B cell (primary cell): ENCODE measurements around the gene BARHL1. TPM values are rescaled to one million over a fixed set of nuclear protein-coding genes. Genes with fewer than 3 reads are reported as not detected.

ENCODE experiments used
- ATAC-seq: fragments of 200-7000 bp; cut with Tn5 transposase; one replicate; pipeline ENCODE4 v1.10.0; 2021; ENCODE audit warnings: low read depth, mild to moderate bottlenecking, moderate number of reproducible peaks, moderate library complexity
- CTCF ChIA-PET: fragments of 350-600 bp; sonication (Branson Sonifier 250); formaldehyde crosslinking; loops from one replicate; lab custom pipeline; 2021; ENCODE audit warnings: antibody characterized with exemption, inconsistent platforms; lab: Charles Lee
- POLR2A ChIA-PET: fragments of 350-600 bp; sonication (Branson Sonifier 250); formaldehyde crosslinking; loops from one replicate; lab custom pipeline; 2021; ENCODE audit warnings: antibody characterized with exemption; lab: Charles Lee
- DNase-seq: peaks from one replicate; pipeline ENCODE4 v3.0.0; 2013
- H2AFZ ChIP-seq: 2 replicates; pipeline ENCODE4 v1.6.1; 2012; ENCODE audit warnings: mild to moderate bottlenecking, low read depth, low read length; ENCODE audit not compliant: insufficient read depth, poor library complexity, severe bottlenecking
- H3K27ac ChIP-seq, 2 donors: 1 replicate in 1 of 2; 2 replicates in 1 of 2; pipeline ENCODE4 v1.5.1; 2012 to 2013; ENCODE audit warnings: low read length in 2 of 2, mild to moderate bottlenecking in 2 of 2, moderate library complexity in 1 of 2
- H3K27me3 ChIP-seq, 4 experiments: fragments of 200-600 bp in 1 of 4; sonication (generic) in 1 of 4; replicated peaks in 1 of 4; 1 replicate in 2 of 4; 2 replicates in 2 of 4; pipeline versions ENCODE4 v1.6.1 to v1.7.0; 2013 to 2016; ENCODE audit warnings: low read length in 3 of 4, mild to moderate bottlenecking in 2 of 4, mixed read lengths in 1 of 4, moderate library complexity in 1 of 4; ENCODE audit not compliant: insufficient read depth in 4 of 4, control insufficient read depth in 3 of 4; ENCODE audit errors: control extremely low read depth in 1 of 4
- H3K36me3 ChIP-seq, 2 experiments: replicated peaks in 1 of 2; 1 replicate in 1 of 2; 2 replicates in 1 of 2; pipeline versions ENCODE4 v1.6.1 to v1.7.1; 2013; ENCODE audit warnings: low read length in 1 of 2; ENCODE audit not compliant: insufficient read depth in 2 of 2, control insufficient read depth in 1 of 2; ENCODE audit errors: control extremely low read depth in 1 of 2, extremely low read depth in 1 of 2
- H3K4me1 ChIP-seq, 2 donors: fragments of 200-600 bp in 1 of 2; sonication (generic) in 1 of 2; 1 replicate in 1 of 2; 2 replicates in 1 of 2; pipeline versions ENCODE4 v1.5.1 to v1.6.1; 2013 to 2017; ENCODE audit warnings: low read length in 2 of 2; ENCODE audit not compliant: control insufficient read depth in 2 of 2, insufficient read depth in 2 of 2
- H3K4me2 ChIP-seq: replicated peaks from 2 replicates; pipeline ENCODE3; 2012; ENCODE audit warnings: mild to moderate bottlenecking, low read depth, low read length; ENCODE audit not compliant: poor library complexity, severe bottlenecking
- H3K4me3 ChIP-seq, 5 experiments: fragments of 200-600 bp in 1 of 5; sonication (generic) in 1 of 5; 1 replicate in 3 of 5; 2 replicates in 2 of 5; pipeline versions ENCODE4 v1.5.1 to v1.7.0; 2011 to 2016; ENCODE audit warnings: low read length in 4 of 5, mild to moderate bottlenecking in 4 of 5, low read depth in 2 of 5, control low read depth in 1 of 5, moderate library complexity in 1 of 5; ENCODE audit not compliant: insufficient read depth in 1 of 5; ENCODE audit errors: control extremely low read depth in 1 of 5, extremely low read depth in 1 of 5
- H3K79me2 ChIP-seq: fragments of 200-600 bp; sonication (generic); one replicate; pipeline ENCODE4 v1.6.0; 2016; ENCODE audit warnings: low read length; ENCODE audit not compliant: control insufficient read depth, insufficient read depth
- H3K9ac ChIP-seq: fragments of 200-600 bp; sonication (generic); 2 replicates; pipeline ENCODE4 v1.6.1; 2017; ENCODE audit warnings: mild to moderate bottlenecking, low read length, moderate library complexity
- H3K9me3 ChIP-seq, 3 donors: one replicate each; pipeline versions ENCODE4 v1.6.1 to v1.7.1; 2013; ENCODE audit warnings: low read length in 2 of 3; ENCODE audit not compliant: control insufficient read depth in 2 of 3, insufficient read depth in 1 of 3; ENCODE audit errors: control extremely low read depth in 1 of 3
- H4K20me1 ChIP-seq: 2 replicates; pipeline ENCODE4 v1.6.0; 2012; ENCODE audit warnings: mild to moderate bottlenecking, low read length; ENCODE audit not compliant: insufficient read depth, control insufficient read depth, poor library complexity, severe bottlenecking
- H3K27ac Mint-ChIP-seq: one replicate; pipeline ENCODE4 v1.8.0; 2021; ENCODE audit warnings: mixed read lengths
- H3K27me3 Mint-ChIP-seq: one replicate; pipeline ENCODE4 v1.8.0; 2021; ENCODE audit warnings: mixed read lengths
- H3K4me1 Mint-ChIP-seq: one replicate; pipeline ENCODE4 v1.8.0; 2021; ENCODE audit warnings: mixed read lengths
- H3K4me3 Mint-ChIP-seq: one replicate; pipeline ENCODE4 v1.8.0; 2021; ENCODE audit warnings: mixed read lengths
- H3K9me3 Mint-ChIP-seq: one replicate; pipeline ENCODE4 v1.8.0; 2022; ENCODE audit warnings: mixed read lengths; ENCODE audit not compliant: insufficient read depth
- CTCF ChIP-seq: fragments of 200-600 bp; IDR thresholded peaks from one replicate; pipeline ENCODE4 v1.8.0; 2022; ENCODE audit warnings: antibody characterized with exemption, mild to moderate bottlenecking
- EZH2 ChIP-seq: IDR thresholded peaks from 2 replicates; pipeline ENCODE4 v1.6.1; 2012; ENCODE audit warnings: borderline replicate concordance, low read depth, mild to moderate bottlenecking, moderate library complexity, low read length; ENCODE audit not compliant: insufficient read depth, poor library complexity, severe bottlenecking
- WGBS: methylation state at CpG from one replicate; pipeline ENCODE4 v1.1.5; 2013; ENCODE audit warnings: missing lambda C conversion rate; ENCODE audit not compliant: insufficient coverage; 5-methylcytosine and 5-hydroxymethylcytosine counted together
- intact Hi-C: fragments of 100-400 bp; cut with micrococcal nuclease; formaldehyde crosslinking; loops from one replicate; pipeline ENCODE4 v1.10.0; 2022
- polyA plus RNA-seq: library from polyadenylated mRNA; depleted of rRNA; stranded (reverse); fragments of >200 nt; gene quantifications from 2 replicates; pipeline ENCODE4 v1.2.3, GENCODE V29; 2012
- total RNA-seq, 2 donors: library from RNA; stranded (reverse); fragments of 120-200 nt in 1 of 2; gene quantifications; 1 replicate in 1 of 2; 2 replicates in 1 of 2; pipeline versions ENCODE4 v1.2.3 to v1.2.4, GENCODE V29; 2013 to 2022

The BARHL1 gene
- total and polyA plus RNA-seq, 2 donors (not counting 1 experiment from before 2014, with no cell fraction given): not detected

GRCh38 chr9:132556714-132557113 is 25.7 kb upstream of the BARHL1 start:
- TF ChIP-seq EZH2: no peak
- no peak for TF ChIP-seq CTCF
- ATAC-seq (no peak), DNase-seq (no peak)
- ChIA-PET POLR2A (no interaction called here), CTCF (no interaction called here)
- Mint-ChIP-seq H3K27me3 (peaks cover 30% of the 10 kb centered on the region), H3K4me1 (no peaks in the 10 kb centered on the region), H3K4me3 (no peak overlapping the region), H3K9me3 (peaks cover 2% of the 10 kb centered on the region), H3K27ac (no peak overlapping the region)
- no peaks in the 10 kb centered on the region for H3K79me2 ChIP-seq
- no peak overlapping the region for H3K27ac ChIP-seq
- no peak overlapping the region for H3K4me3 ChIP-seq
- no peak overlapping the region for H2AFZ ChIP-seq
- H3K36me3 ChIP-seq: no peaks in the 10 kb centered on the region
- H3K9me3 ChIP-seq: peaks cover 0 to 5% (median 0%) of the 10 kb centered on the region in 3 donors
- H3K4me1 ChIP-seq: no peaks in the 10 kb centered on the region
- no peaks in the 10 kb centered on the region for H4K20me1 ChIP-seq
- intact Hi-C loops: no loop called here
- peaks cover 0 to 2% (median 0%) of the 10 kb centered on the region in 4 experiments for H3K27me3 ChIP-seq
- H3K4me2 ChIP-seq: no peak overlapping the region
- H3K9ac ChIP-seq: no peak overlapping the region
- 85% methylated on average over 26 of the region's 26 CpGs for WGBS

GRCh38 chr9:132557159-132557558 is 25.2 kb upstream of the BARHL1 start:
- H3K9me3 Mint-ChIP-seq: peaks cover 2% of the 10 kb centered on the region
- TF ChIP-seq EZH2 (no peak), CTCF (no peak)
- no peaks in the 10 kb centered on the region for H3K4me1 ChIP-seq
- no peaks in the 10 kb centered on the region for H3K79me2 ChIP-seq
- WGBS: 91% methylated on average over 15 of the region's 15 CpGs
- DNase-seq (no peak), ATAC-seq (no peak)
- no peak overlapping the region for H3K4me2 ChIP-seq
- no peak overlapping the region for H2AFZ ChIP-seq
- H3K27me3 Mint-ChIP-seq: peaks cover 31% of the 10 kb centered on the region
- no peak overlapping the region for H3K4me3 Mint-ChIP-seq
- CTCF ChIA-PET: no interaction called here
- peaks cover 0 to 5% (median 1%) of the 10 kb centered on the region in 4 experiments for H3K27me3 ChIP-seq
- H3K9me3 ChIP-seq: peaks cover 0 to 5% (median 0%) of the 10 kb centered on the region in 3 donors
- no peak overlapping the region for H3K27ac Mint-ChIP-seq
- no peaks in the 10 kb centered on the region for H4K20me1 ChIP-seq
- no peak overlapping the region for H3K9ac ChIP-seq
- no peak overlapping the region for H3K27ac ChIP-seq
- POLR2A ChIA-PET: no interaction called here
- H3K36me3 ChIP-seq: no peaks in the 10 kb centered on the region
- H3K4me3 ChIP-seq: no peak overlapping the region
- H3K4me1 Mint-ChIP-seq: no peaks in the 10 kb centered on the region
- intact Hi-C loops: no loop called here
